Measurements from ENCODE around the gene DNM3.

The DNM3 gene

GRCh38 chr1:172109359-172109758, 268.1 kb downstream of the DNM3 start (continued):
- no peak for TF ChIP-seq ZBTB20 (tag by site-specific recombination; IDR thresholded peaks at IDR 0.05)
- TF ChIP-seq TSHZ1 (tag by site-specific recombination; IDR thresholded peaks at IDR 0.05; ENCODE audit: borderline replicate concordance) = no peak
- TF ChIP-seq ZNF248 (tag by site-specific recombination; IDR thresholded peaks at IDR 0.05) = no peak
- TF ChIP-seq ZNF335 (tag by site-specific recombination; conservative IDR thresholded peaks at IDR 0.05) = no peak
- TF ChIP-seq ZNF416 (tag by site-specific recombination; IDR thresholded peaks at IDR 0.05) = no peak
- TF ChIP-seq ZNF776 (tag by site-specific recombination; IDR thresholded peaks at IDR 0.05; ENCODE audit: borderline replicate concordance) = no peak
- no peak for TF ChIP-seq ZEB2 (tag by site-specific recombination; IDR thresholded peaks at IDR 0.05)
- TF ChIP-seq OVOL3 (tag by site-specific recombination; IDR thresholded peaks at IDR 0.05) = no peak
- no peak for TF ChIP-seq ZFHX2 (tag by site-specific recombination; conservative IDR thresholded peaks at IDR 0.05)
- no peak for TF ChIP-seq ZNF24 (tag by site-specific recombination; IDR thresholded peaks at IDR 0.05)
- TF ChIP-seq ZNF624 (tag by site-specific recombination; IDR thresholded peaks at IDR 0.05) = no peak

GRCh38 chr1:172112576-172112975, 271.3 kb downstream of the DNM3 start:
- TF ChIP-seq MYNN (tag by site-specific recombination; IDR thresholded peaks at IDR 0.05; ENCODE audit: borderline replicate concordance) (no peak), ZBTB7A (tag by site-specific recombination; IDR thresholded peaks at IDR 0.05; ENCODE audit: low read depth) (no peak), ZFP41 (tag by site-specific recombination; IDR thresholded peaks at IDR 0.05; ENCODE audit: borderline replicate concordance) (no peak), ZNF366 (tag by site-specific recombination; conservative IDR thresholded peaks at IDR 0.05) (no peak), ZNF704 (tag by site-specific recombination; IDR thresholded peaks at IDR 0.05) (no peak), PRDM6 (tag by site-specific recombination; IDR thresholded peaks at IDR 0.05) (no peak), ZNF670 (tag by site-specific recombination; IDR thresholded peaks at IDR 0.05; ENCODE audit: low read depth) (no peak), ZNF776 (tag by site-specific recombination; IDR thresholded peaks at IDR 0.05; ENCODE audit: borderline replicate concordance) (no peak), ZNF24 (tag by site-specific recombination; IDR thresholded peaks at IDR 0.05) (no peak), INSM2 (tag by site-specific recombination; IDR thresholded peaks at IDR 0.05) (no peak), ZNF239 (tag by site-specific recombination; IDR thresholded peaks at IDR 0.05) (no peak), ZNF518A (tag by site-specific recombination; conservative IDR thresholded peaks at IDR 0.05; ENCODE audit: low read depth) (no peak), BCL11A (tag by site-specific recombination; IDR thresholded peaks at IDR 0.05; ENCODE audit: low read depth) (no peak), TRIM28 (IDR thresholded peaks at IDR 0.05; ENCODE audit: borderline replicate concordance, low read length) (no peak)
- ChIA-PET POLR2A (no interaction called here), CTCF (interaction anchor here (2.1 kb wide), 1 partner anchor 110 kb away, joined by 6 read pairs; no protein-coding TSS in a partner anchor)
- H3K36me3 ChIP-seq (ENCODE audit: control insufficient read depth in 2 of 2, insufficient read depth in 1 of 2, low read length in 2 of 2) = no peaks in the 10 kb centered on the region
- no peaks in the 10 kb centered on the region for H3K4me1 ChIP-seq (ENCODE audit: control insufficient read depth, insufficient read depth, low read length)
- no peak overlapping the region for H3K27ac ChIP-seq (ENCODE audit: extremely low read depth, low read depth, low read length)
- no peaks in the 10 kb centered on the region for H3K9me3 ChIP-seq (ENCODE audit: control insufficient read depth, insufficient read depth, low read depth, low read length)
- no peak overlapping the region for H3K4me3 ChIP-seq (ENCODE audit: low read depth, low read length)
